Measurements from ENCODE around the gene KIF21B. TPM values are rescaled to one million over a fixed set of nuclear protein-coding genes. Genes with fewer than 3 reads are reported as not detected.

KIF21B gene
- polyA plus RNA-seq, 1 experiment, result 0.24 TPM

GRCh38 chr1:200989337-200989736 lies 34.2 kb downstream of the KIF21B start:
- ChIA-PET CTCF (interaction anchor here (1.1 kb wide), 1 partner anchor 53 kb away, joined by 3 read pairs; no protein-coding TSS in a partner anchor), POLR2A (no interaction called here)
- DNase-seq (ENCODE audit: low read depth, low spot score), result no peak
- TF ChIP-seq CTCF (IDR thresholded peaks at IDR 0.05; ENCODE audit: low read depth, low read length), result no peak
- Histone ChIP-seq H3K27me3 (ENCODE audit: control insufficient read depth, insufficient read depth, low read length) (peaks cover 2% of the 10 kb centered on the region), H3K4me3 (ENCODE audit: low read depth, low read length) (no peak overlapping the region), H3K27ac (ENCODE audit: low read depth, low read length) (no peak overlapping the region), H3K9me3 (ENCODE audit: control insufficient read depth, insufficient read depth, low read length) (no peaks in the 10 kb centered on the region)

GRCh38 chr1:200988693-200989092 lies 34.8 kb downstream of the KIF21B start:
- Histone ChIP-seq H3K27me3 (ENCODE audit: control insufficient read depth, insufficient read depth, low read length) (peaks cover 2% of the 10 kb centered on the region), H3K27ac (ENCODE audit: low read depth, low read length) (no peak overlapping the region), H3K9me3 (ENCODE audit: control insufficient read depth, insufficient read depth, low read length) (no peaks in the 10 kb centered on the region), H3K4me3 (ENCODE audit: low read depth, low read length) (no peak overlapping the region)
- ChIA-PET CTCF (interaction anchor here (0.8 to 1.1 kb wide), 3 partner anchors 9 to 54 kb away, joined by 3 to 4 read pairs (median 3); no protein-coding TSS in a partner anchor), POLR2A (no interaction called here)
- no peak for DNase-seq (ENCODE audit: low read depth, low spot score)
- TF ChIP-seq CTCF (IDR thresholded peaks at IDR 0.05; ENCODE audit: low read depth, low read length), result no peak

GRCh38 chr1:200985481-200985880 lies 38.0 kb downstream of the KIF21B start:
- CTCF ChIA-PET, result interaction anchor here (1.1 to 8.4 kb wide), 2 partner anchors 13 to 363 kb away, joined by 3 to 54 read pairs; no protein-coding TSS in a partner anchor
- POLR2A ChIA-PET, result no interaction called here
- no peak for DNase-seq (ENCODE audit: low read depth, low spot score)
- no peak overlapping the region for H3K4me3 ChIP-seq (ENCODE audit: low read depth, low read length)
- H3K27me3 ChIP-seq (ENCODE audit: control insufficient read depth, insufficient read depth, low read length), result no peaks in the 10 kb centered on the region
- TF ChIP-seq CTCF (IDR thresholded peaks at IDR 0.05; ENCODE audit: low read depth, low read length), result no peak
- no peak overlapping the region for H3K27ac ChIP-seq (ENCODE audit: low read depth, low read length)
- peaks cover under 1% of the 10 kb centered on the region; the same call in 1 of the 2 replicates for H3K9me3 ChIP-seq (ENCODE audit: control insufficient read depth, insufficient read depth, low read length)

GRCh38 chr1:200983035-200983561 lies 40.4 kb downstream of the KIF21B start:
- H3K4me3 ChIP-seq (ENCODE audit: low read depth, low read length), result no peak overlapping the region
- no peaks in the 10 kb centered on the region for H3K27me3 ChIP-seq (ENCODE audit: control insufficient read depth, insufficient read depth, low read length)
- no peak for TF ChIP-seq CTCF (IDR thresholded peaks at IDR 0.05; ENCODE audit: low read depth, low read length)
- H3K9me3 ChIP-seq (ENCODE audit: control insufficient read depth, insufficient read depth, low read length), result peaks cover 7% of the 10 kb centered on the region
- no peak for DNase-seq (ENCODE audit: low read depth, low spot score)
- CTCF ChIA-PET, result interaction anchor here (5.7 to 8.4 kb wide), 2 partner anchors 11 to 59 kb away, joined by 29 to 54 read pairs; no protein-coding TSS in a partner anchor
- H3K27ac ChIP-seq (ENCODE audit: low read depth, low read length), result no peak overlapping the region
- POLR2A ChIA-PET, result no interaction called here

- no peak overlapping the region for H3K27ac ChIP-seq (ENCODE audit: low read depth, low read length)
- no peak for TF ChIP-seq CTCF (IDR thresholded peaks at IDR 0.05; ENCODE audit: low read depth, low read length)
- peaks cover 7% of the 10 kb centered on the region for H3K9me3 ChIP-seq (ENCODE audit: control insufficient read depth, insufficient read depth, low read length)
- peak; percentile 26 for DNase-seq (ENCODE audit: low read depth, low spot score)
- H3K4me3 ChIP-seq (ENCODE audit: low read depth, low read length), result no peak overlapping the region
- ChIA-PET CTCF (interaction anchor here (0.6 to 8.4 kb wide), 3 partner anchors 10 to 60 kb away, joined by 3 to 54 read pairs (median 29); no protein-coding TSS in a partner anchor), POLR2A (interaction anchor here (1.1 kb wide), 1 partner anchor 34 kb away, joined by 3 read pairs; no protein-coding TSS in a partner anchor)
- H3K27me3 ChIP-seq (ENCODE audit: control insufficient read depth, insufficient read depth, low read length), result no peaks in the 10 kb centered on the region
Measured at GRCh38 chr1:200982071-200982945, 41.2 kb downstream of the KIF21B start.
